Natural killer cell (primary cell): ENCODE measurements around the gene SURF1. TPM values are rescaled to one million over a fixed set of nuclear protein-coding genes. Genes with fewer than 3 reads are reported as not detected.

Experiments used
- ATAC-seq, 3 donors: fragments of 150-1000 bp in 2 of 3; fragments of 200-7000 bp in 1 of 3; cut with Tn5 transposase; 1 replicate in 1 of 3; 2 replicates in 2 of 3; pipeline ENCODE4 v1.10.0; 2021; ENCODE audit warnings: mild to moderate bottlenecking in 2 of 3, moderate library complexity in 2 of 3
- DNase-seq, 2 donors: peaks; one replicate each; pipeline versions ENCODE4 v3.0.0 to v3.0.0-alpha.2; 2013 to 2021; ENCODE audit warnings: mixed read lengths in 1 of 2
- H3K27ac ChIP-seq: one replicate; pipeline ENCODE4 v1.5.1; 2013; ENCODE audit warnings: mild to moderate bottlenecking, low read length
- H3K27me3 ChIP-seq: one replicate; pipeline ENCODE4 v1.6.1; 2013; ENCODE audit warnings: low read length; ENCODE audit not compliant: control insufficient read depth, insufficient read depth
- H3K36me3 ChIP-seq: one replicate; pipeline ENCODE4 v1.6.1; 2013; ENCODE audit warnings: low read length; ENCODE audit not compliant: control insufficient read depth, insufficient read depth
- H3K4me1 ChIP-seq: one replicate; pipeline ENCODE4 v1.6.1; 2013; ENCODE audit warnings: low read length; ENCODE audit not compliant: control insufficient read depth, insufficient read depth
- H3K4me3 ChIP-seq: one replicate; pipeline ENCODE4 v1.5.1; 2013; ENCODE audit warnings: low read length
- H3K9me3 ChIP-seq: one replicate; pipeline ENCODE4 v1.6.1; 2013; ENCODE audit warnings: low read length; ENCODE audit not compliant: control insufficient read depth, insufficient read depth
- H3K27ac Mint-ChIP-seq, 2 donors: one replicate each; pipeline ENCODE4 v1.8.0; 2022; ENCODE audit warnings: mild to moderate bottlenecking in 2 of 2, mixed read lengths in 2 of 2, moderate library complexity in 1 of 2
- H3K27me3 Mint-ChIP-seq, 2 donors: one replicate each; pipeline ENCODE4 v1.8.0; 2022; ENCODE audit warnings: low read depth in 2 of 2, mixed read lengths in 2 of 2
- H3K36me3 Mint-ChIP-seq: one replicate; pipeline ENCODE4 v1.8.0; 2022; ENCODE audit warnings: mixed read lengths
- H3K4me1 Mint-ChIP-seq, 2 donors: one replicate each; pipeline ENCODE4 v1.8.0; 2022; ENCODE audit warnings: mixed read lengths in 2 of 2
- H3K4me3 Mint-ChIP-seq: one replicate; pipeline ENCODE4 v1.8.0; 2022; ENCODE audit warnings: mild to moderate bottlenecking, moderate library complexity, mixed read lengths
- H3K9me3 Mint-ChIP-seq, 2 donors: one replicate each; pipeline ENCODE4 v1.8.0; 2022; ENCODE audit warnings: mixed read lengths in 2 of 2
- WGBS: methylation state at CpG from one replicate; pipeline ENCODE4 v1.1.7; 2013; ENCODE audit warnings: missing lambda C conversion rate; ENCODE audit not compliant: insufficient coverage; 5-methylcytosine and 5-hydroxymethylcytosine counted together
- intact Hi-C: fragments of 100-400 bp; cut with micrococcal nuclease; formaldehyde crosslinking; loops from one replicate; pipeline ENCODE4 v1.14.2; 2022
- total RNA-seq, 4 donors: library from RNA; stranded (reverse); fragments of 120-200 nt in 1 of 4; gene quantifications; one replicate each; pipeline versions ENCODE4 v1.2.3 to v1.2.4, GENCODE V29; 2013 to 2022
- TF ChIP-seq, protein P1 (sequence below): fragments of 200-600 bp; IDR thresholded peaks from one replicate; pipeline ENCODE4 v1.8.0; 2022; ENCODE audit warnings: antibody characterized with exemption

SURF1 gene
- total RNA-seq, 3 donors from 2014 or later (not counting 1 experiment from before 2014, with no cell fraction given) = 35.6 to 44.4 (median 37.2) TPM

DNA sequence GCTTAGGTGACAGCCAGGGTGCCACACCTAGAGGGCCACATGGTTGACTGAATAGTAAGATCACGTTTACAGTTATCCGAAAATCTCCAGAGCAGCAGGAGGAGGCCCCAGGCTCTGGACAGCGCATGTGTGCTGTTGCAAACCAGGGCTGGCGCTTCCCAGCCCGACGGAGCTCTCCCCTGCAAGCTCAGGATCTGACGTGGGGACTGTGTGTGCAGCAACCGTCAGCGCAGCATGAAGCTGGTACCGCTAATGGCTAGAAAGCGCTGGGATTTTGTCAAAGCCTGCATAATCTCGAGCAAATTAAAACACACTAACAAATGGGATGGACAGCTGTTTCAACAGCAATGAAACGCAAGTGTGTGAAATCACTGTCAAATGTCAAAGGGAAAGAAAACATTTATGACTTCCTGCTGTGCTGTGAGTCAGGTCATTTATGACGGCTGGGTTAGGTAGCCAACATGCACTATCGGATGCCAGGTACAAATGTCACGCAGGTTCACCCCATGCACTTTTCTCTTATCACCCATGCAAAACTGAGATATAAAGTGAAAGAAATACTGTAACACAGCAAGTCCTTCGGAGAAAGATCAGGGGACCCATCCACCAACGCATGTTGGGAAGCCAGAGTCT, 12.1 kb upstream of the SURF1 start:
- Mint-ChIP-seq H3K27me3 (no peaks in the 10 kb centered on the region), H3K4me3 (peak overlapping the region; percentile 45), H3K4me1 (peaks cover 61 to 73% of the 10 kb centered on the region in 2 donors), H3K27ac (peak overlapping the region; percentile 90 to 96), H3K36me3 (peaks cover 6% of the 10 kb centered on the region), H3K9me3 (no peaks in the 10 kb centered on the region)
- Histone ChIP-seq H3K9me3 (no peaks in the 10 kb centered on the region), H3K4me1 (peaks cover 65% of the 10 kb centered on the region), H3K36me3 (peaks cover 50% of the 10 kb centered on the region), H3K4me3 (no peak overlapping the region), H3K27ac (no peak overlapping the region), H3K27me3 (no peaks in the 10 kb centered on the region)
- intact Hi-C loops = no loop called here
- no peak for ATAC-seq
- WGBS = 83% methylated on average over 18 of the region's 18 CpGs
- TF ChIP-seq, protein P1, sequence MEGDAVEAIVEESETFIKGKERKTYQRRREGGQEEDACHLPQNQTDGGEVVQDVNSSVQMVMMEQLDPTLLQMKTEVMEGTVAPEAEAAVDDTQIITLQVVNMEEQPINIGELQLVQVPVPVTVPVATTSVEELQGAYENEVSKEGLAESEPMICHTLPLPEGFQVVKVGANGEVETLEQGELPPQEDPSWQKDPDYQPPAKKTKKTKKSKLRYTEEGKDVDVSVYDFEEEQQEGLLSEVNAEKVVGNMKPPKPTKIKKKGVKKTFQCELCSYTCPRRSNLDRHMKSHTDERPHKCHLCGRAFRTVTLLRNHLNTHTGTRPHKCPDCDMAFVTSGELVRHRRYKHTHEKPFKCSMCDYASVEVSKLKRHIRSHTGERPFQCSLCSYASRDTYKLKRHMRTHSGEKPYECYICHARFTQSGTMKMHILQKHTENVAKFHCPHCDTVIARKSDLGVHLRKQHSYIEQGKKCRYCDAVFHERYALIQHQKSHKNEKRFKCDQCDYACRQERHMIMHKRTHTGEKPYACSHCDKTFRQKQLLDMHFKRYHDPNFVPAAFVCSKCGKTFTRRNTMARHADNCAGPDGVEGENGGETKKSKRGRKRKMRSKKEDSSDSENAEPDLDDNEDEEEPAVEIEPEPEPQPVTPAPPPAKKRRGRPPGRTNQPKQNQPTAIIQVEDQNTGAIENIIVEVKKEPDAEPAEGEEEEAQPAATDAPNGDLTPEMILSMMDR = no peak
- no peak for DNase-seq

DNA sequence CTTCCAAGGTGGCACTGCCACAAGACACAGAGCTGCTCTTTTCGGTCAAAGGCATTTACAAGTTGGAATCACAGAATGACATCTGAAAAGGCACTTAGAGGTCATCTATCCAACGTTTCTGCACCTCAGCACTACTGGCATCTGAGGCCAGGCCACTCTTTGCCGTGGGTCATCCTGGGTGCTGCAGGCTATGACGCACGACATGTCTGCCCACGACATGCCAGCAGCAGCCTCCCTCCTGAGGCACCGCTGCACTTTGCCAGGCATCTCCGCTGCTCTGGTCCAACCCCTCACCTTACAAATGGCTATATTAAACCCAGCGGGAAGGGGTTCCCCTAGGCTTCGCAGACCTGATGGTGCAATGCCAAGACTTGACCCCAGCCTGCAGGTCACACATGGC, 11.5 kb upstream of the SURF1 start:
- WGBS = 92% methylated on average over 10 of the region's 10 CpGs
- Mint-ChIP-seq H3K4me1 (peaks cover 63 to 74% of the 10 kb centered on the region in 2 donors), H3K36me3 (peaks cover 7% of the 10 kb centered on the region), H3K27me3 (no peaks in the 10 kb centered on the region), H3K4me3 (no peak overlapping the region), H3K27ac (no peak overlapping the region), H3K9me3 (no peaks in the 10 kb centered on the region)
- Histone ChIP-seq H3K4me1 (peaks cover 60% of the 10 kb centered on the region), H3K36me3 (peaks cover 51% of the 10 kb centered on the region), H3K4me3 (no peak overlapping the region), H3K27ac (no peak overlapping the region), H3K27me3 (no peaks in the 10 kb centered on the region), H3K9me3 (no peaks in the 10 kb centered on the region)
- TF ChIP-seq, protein P1 = no peak
- ATAC-seq (no peak), DNase-seq (no peak)
- intact Hi-C loops = no loop called here

DNA sequence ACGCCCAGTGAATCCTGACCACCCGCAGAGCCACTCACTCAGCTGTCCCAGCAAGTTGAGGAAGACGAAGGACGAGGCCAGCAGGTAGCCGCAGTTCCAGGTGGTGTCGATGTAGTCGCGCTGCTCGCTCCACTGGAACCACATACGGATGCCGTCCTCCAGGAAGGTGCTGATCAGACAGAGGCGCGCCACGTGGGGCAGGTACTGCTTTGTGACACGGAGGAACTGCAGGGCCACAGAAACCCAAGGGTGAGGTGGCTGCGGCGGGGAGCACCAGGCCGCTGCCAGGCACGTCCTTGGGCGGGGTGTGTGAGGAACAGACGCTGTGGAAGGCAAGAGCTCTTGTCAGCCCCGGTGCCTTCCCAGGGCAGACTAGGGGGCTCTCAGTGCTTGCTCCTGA, 10.9 kb upstream of the SURF1 start:
- Mint-ChIP-seq H3K4me1 (peaks cover 57 to 68% of the 10 kb centered on the region in 2 donors), H3K36me3 (peaks cover 7% of the 10 kb centered on the region), H3K27ac (no peak overlapping the region), H3K9me3 (no peaks in the 10 kb centered on the region), H3K27me3 (no peaks in the 10 kb centered on the region), H3K4me3 (no peak overlapping the region)
- no peak overlapping the region for H3K4me3 ChIP-seq
- intact Hi-C loops = no loop called here
- ATAC-seq (no peak), DNase-seq (no peak)
- no peak overlapping the region for H3K27ac ChIP-seq
- H3K27me3 ChIP-seq = no peaks in the 10 kb centered on the region
- H3K9me3 ChIP-seq = no peaks in the 10 kb centered on the region
- TF ChIP-seq, protein P1 = no peak
- 95% methylated on average over 22 of the region's 22 CpGs for WGBS
- H3K4me1 ChIP-seq = peaks cover 54% of the 10 kb centered on the region
- H3K36me3 ChIP-seq = peaks cover 55% of the 10 kb centered on the region

DNA sequence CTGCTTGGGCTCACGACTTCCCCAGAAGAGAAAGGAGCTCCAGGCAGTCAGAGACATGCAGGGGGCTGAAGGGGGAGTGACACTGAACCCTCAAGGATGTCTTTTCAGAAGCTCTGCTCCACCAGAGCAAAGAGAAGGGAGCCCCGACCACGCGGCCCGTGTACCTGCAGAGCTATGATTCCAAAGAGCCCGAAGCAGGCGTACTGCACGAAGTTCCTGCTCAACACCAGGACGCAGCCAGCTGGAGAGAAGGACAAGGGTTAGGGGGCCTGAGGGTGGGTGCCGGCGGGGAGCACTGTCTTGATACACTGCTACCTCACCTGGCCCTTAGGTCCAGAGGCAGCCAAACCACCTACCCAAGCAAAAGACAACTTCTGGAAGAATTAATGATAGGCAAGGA, 10.1 kb upstream of the SURF1 start:
- no peak for DNase-seq
- Mint-ChIP-seq H3K36me3 (peaks cover 7% of the 10 kb centered on the region), H3K27me3 (no peaks in the 10 kb centered on the region), H3K4me3 (no peak overlapping the region), H3K4me1 (peaks cover 49 to 64% of the 10 kb centered on the region in 2 donors), H3K27ac (no peak overlapping the region), H3K9me3 (no peaks in the 10 kb centered on the region)
- Histone ChIP-seq H3K9me3 (no peaks in the 10 kb centered on the region), H3K36me3 (peaks cover 63% of the 10 kb centered on the region), H3K4me1 (peaks cover 46% of the 10 kb centered on the region), H3K27me3 (no peaks in the 10 kb centered on the region), H3K27ac (no peak overlapping the region), H3K4me3 (no peak overlapping the region)
- no peak for ATAC-seq
- intact Hi-C loops = no loop called here
- TF ChIP-seq, protein P1 = no peak
- WGBS = 95% methylated on average over 11 of the region's 11 CpGs
